C4-2B (cell line): ENCODE results near the gene RSPO4.

Source experiments
- H3K27ac ChIP-seq: fragments of 450-650 bp; 2 replicates; pipeline ENCODE4 v1.5.1; 2017
- ZFX ChIP-seq: fragments of 450-650 bp; IDR thresholded peaks from 2 replicates; pipeline ENCODE4 v1.6.1; 2017
- TF ChIP-seq, protein P1 (sequence below): fragments of 450-650 bp; conservative IDR thresholded peaks from 2 replicates; pipeline ENCODE4 v1.5.1; 2017; ENCODE audit warnings: mild to moderate bottlenecking

Gene RSPO4

DNA sequence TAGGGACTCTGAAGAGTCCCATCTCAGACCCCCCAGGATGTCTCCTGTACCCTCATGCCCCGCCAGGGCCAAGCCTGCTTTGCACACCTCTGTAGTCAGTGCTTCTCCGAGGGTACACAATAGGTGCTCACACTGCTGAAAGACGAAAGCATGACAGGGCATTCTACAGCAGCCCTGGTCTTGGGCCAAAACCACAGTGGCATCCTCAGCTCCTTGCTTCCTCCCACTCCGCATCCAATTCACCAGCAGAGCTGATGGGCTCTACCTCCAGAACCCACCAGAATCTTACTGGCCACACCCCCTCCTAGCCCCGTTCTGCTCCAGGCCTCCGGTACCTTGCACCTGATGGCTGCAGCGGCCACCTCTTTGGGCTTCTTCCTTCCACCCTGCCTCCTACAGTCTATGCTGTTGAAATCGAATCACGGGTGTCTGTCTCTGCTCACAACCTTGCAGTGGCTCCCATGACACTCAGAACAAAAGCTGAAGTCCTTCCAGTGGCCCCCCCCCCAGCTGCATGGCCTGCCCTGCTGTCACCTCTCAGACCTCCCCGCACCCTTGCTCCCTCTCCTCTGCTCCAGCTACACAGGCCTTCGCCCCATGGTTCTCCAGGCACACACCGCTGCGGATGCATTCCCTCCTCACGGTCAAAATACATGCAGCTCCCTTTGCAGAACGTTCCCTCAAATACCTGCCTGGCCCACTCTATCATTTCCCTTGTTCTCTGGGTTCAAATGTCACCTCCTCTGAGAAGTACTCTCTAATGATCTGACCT lies 87.2 kb downstream of the RSPO4 start:
- no peak overlapping the region for H3K27ac ChIP-seq
- no peak for TF ChIP-seq ZFX
- TF ChIP-seq, protein P1, sequence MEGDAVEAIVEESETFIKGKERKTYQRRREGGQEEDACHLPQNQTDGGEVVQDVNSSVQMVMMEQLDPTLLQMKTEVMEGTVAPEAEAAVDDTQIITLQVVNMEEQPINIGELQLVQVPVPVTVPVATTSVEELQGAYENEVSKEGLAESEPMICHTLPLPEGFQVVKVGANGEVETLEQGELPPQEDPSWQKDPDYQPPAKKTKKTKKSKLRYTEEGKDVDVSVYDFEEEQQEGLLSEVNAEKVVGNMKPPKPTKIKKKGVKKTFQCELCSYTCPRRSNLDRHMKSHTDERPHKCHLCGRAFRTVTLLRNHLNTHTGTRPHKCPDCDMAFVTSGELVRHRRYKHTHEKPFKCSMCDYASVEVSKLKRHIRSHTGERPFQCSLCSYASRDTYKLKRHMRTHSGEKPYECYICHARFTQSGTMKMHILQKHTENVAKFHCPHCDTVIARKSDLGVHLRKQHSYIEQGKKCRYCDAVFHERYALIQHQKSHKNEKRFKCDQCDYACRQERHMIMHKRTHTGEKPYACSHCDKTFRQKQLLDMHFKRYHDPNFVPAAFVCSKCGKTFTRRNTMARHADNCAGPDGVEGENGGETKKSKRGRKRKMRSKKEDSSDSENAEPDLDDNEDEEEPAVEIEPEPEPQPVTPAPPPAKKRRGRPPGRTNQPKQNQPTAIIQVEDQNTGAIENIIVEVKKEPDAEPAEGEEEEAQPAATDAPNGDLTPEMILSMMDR = no peak

DNA sequence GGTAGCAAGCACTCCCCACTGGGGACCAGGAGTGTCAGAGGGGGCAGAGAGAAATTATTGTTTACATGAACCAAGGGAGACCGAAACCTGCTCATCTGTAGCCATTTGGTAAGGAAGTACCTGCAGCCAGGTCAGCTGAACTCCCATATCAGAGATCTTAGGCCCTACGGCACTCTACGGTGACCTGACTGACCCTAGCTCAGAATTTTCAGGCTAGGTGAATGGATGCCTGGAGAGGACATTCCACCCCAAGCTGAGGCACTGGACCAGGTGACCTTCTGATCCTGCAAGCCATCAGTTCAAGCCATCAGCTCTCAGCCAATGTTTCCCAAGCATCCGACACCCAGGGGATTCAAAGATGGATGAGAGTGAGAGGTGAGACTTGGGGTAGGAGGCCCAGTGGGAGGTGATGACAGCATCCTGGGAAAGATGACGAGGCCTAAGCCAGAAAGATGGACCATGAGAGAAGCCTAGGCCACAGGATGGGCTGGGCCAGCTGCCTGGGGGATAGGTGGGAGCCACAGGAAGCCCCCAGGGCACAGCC lies 88.7 kb downstream of the RSPO4 start:
- TF ChIP-seq ZFX = no peak
- TF ChIP-seq, protein P1 = no peak
- no peak overlapping the region for H3K27ac ChIP-seq

DNA sequence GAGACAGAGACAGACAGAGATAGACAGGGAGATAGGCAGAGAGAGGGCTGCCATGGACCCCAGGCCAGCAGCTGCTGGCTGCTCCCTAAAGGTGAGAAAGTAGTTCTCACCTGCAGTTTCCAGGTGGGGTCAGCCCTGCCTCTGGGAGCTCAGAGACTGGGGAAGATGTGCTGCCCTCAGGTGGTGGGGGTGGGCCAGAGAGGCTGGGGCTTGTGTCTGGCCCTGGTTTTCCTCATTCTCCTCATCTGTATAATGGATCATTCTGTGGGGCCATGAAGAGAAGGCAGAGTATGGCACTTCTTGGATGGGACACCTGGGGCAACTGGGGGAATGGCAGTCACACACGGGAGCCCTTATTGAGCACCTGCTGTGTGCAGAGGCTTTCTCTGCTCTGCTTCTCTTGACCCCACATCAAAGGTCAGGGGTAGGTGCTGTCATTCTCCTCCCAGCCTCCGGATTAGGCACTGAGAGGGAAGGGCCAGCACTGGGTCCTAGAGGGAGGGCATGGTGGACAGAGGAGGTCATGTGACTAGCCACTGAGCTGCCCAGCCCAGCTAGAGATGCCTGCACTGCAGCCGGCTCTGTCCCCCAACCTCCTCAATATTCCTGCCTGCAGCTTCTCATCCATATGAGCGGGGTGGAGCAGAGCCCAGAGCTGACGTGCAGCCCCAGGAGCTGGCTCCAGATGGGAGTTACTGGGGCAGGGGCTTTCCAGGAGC lies 90.1 kb downstream of the RSPO4 start:
- H3K27ac ChIP-seq = no peak overlapping the region
- TF ChIP-seq, protein P1 = no peak
- TF ChIP-seq ZFX = no peak

DNA sequence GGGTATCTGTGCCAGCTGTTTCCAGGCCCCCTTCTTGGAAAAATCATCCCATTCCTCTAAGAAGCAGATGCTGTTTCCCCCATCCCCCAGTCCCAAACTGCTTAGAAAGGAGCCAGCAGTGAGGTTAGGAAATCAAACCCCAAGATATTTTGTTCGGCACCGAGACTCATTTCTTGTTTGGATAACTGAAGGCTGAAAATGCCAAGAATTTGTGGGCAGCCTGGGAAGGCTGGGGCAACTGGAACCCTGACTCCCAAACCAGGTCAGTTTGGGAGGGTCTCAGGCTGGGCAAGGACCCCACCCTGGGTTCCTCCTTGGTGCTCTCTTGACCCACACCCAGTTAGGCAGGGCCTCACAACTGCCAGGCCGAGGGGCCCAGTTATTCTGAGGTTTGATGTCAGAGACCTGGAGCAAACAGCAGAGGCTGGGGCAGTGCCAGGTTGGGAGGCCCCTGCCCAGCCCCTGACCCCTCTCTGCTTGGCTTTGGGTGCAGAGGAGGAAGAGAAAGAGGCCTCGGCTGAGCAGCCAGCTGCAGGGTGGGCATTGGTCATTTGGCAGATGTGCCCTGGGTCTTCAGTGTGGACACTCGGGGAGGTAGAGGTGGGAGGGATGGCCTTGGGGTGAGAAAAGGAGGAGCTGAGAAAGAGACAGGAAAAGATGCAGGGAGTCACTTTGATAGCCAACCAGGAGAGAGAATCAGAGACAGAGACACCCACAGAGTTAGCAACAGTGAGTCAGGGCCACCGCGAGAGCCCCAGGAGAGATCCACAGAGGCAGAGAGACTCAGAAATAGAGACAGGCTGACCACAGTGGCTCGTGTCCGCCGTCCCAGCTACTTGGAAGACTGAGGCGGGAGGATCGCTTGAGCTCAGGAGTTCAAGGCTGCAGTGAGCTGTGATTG lies 91.0 kb downstream of the RSPO4 start:
- TF ChIP-seq, protein P1 = no peak
- no peak for TF ChIP-seq ZFX
- H3K27ac ChIP-seq = no peak overlapping the region

DNA sequence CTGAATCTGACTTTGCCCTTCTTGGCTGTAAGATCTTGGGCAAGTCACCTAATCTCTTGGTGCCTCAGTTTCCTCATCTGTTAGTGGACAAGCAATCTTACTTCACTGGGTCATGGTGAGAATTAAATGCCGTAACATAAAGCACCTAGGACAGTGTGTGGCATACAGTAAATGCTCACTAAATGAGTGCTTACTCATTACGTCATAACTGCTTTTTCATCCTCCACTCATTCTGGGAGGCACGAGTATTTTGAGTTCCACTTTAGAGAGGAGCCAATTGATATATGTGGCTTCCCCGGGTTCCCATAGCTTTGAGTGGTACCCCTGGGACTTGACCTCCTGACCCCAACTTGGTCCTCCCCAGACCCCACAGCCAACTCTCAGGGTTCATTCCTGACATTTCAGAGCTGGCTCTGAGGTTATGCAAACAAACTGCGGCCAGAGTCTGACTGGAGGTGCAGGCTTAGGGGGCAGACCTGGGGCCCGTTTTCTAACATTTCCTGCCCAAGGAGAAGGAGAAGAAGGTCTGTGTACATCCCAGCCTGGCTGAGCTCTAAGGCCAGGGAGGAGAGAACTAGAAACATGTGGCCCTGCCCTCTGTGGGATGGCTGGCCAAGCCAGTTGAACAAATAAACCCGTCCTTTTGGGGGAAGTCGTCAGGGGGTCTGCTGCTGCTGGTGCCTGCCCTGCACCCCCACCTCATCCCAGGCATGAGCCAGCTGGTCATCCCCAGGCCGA lies 91.8 kb downstream of the RSPO4 start:
- no peak overlapping the region for H3K27ac ChIP-seq
- TF ChIP-seq ZFX = no peak
- TF ChIP-seq, protein P1 = no peak

DNA sequence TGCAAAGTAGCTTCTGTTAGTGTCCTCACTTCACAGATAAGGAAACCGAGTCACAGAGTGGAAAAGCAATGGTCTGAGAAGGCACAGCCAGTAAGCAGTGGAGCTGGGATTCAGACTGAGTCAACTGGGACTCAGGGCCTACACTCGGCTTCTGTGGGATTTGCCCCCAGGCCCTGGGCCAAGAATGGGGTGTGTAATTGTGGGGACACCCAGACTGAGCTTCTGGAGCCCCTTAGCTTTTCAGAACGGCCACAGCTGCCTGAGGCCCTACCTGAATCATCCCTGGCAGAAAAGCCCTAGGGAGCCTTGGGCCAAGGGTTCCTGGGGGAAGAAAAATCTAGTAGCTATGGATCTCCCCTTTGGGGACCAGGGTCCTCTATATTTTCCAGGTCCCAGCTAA lies 92.5 kb downstream of the RSPO4 start:
- TF ChIP-seq, protein P1 = no peak
- no peak for TF ChIP-seq ZFX
- no peak overlapping the region for H3K27ac ChIP-seq
